K562 (cell line): ENCODE data around the gene SLC26A2. TPM values are rescaled to one million over a fixed set of nuclear protein-coding genes. Genes with fewer than 3 reads are reported as not detected.

Experiments
- BDP1 ChIP-seq: IDR thresholded peaks from 3 replicates; pipeline ENCODE4 v1.6.1; 2011; ENCODE audit not compliant: insufficient read length, insufficient read depth
- BRD9 ChIP-seq: fragments of 450-650 bp; IDR thresholded peaks from 2 replicates; pipeline ENCODE4 v1.6.1; 2018; ENCODE audit warnings: low read depth; ENCODE audit not compliant: partially characterized antibody
- DLX4 ChIP-seq: fragments of 250-450 bp; sonication (Bioruptor Pico); IDR thresholded peaks from 2 replicates; pipeline ENCODE4 v1.6.1; 2021; ENCODE audit warnings: mild to moderate bottlenecking
- HDAC3 ChIP-seq: fragments of 450-650 bp; IDR thresholded peaks from 2 replicates; pipeline ENCODE4 v1.6.1; 2018; ENCODE audit warnings: borderline replicate concordance, mild to moderate bottlenecking, moderate library complexity; ENCODE audit not compliant: partially characterized antibody
- KAT8 ChIP-seq: fragments of 450-650 bp; IDR thresholded peaks from 2 replicates; pipeline ENCODE4 v1.6.1; 2016; ENCODE audit warnings: low read depth, mild to moderate bottlenecking
- RFX7 ChIP-seq: fragments of 250-450 bp; sonication (Bioruptor Pico); IDR thresholded peaks from 2 replicates; pipeline ENCODE4 v1.5.1; 2021; ENCODE audit warnings: mild to moderate bottlenecking
- TSHZ1 ChIP-seq: fragments of 250-450 bp; sonication (Bioruptor Pico); IDR thresholded peaks from 2 replicates; pipeline ENCODE4 v1.4.0; 2020; ENCODE audit warnings: mild to moderate bottlenecking, moderate library complexity
- ZNF407 ChIP-seq: fragments of 450-650 bp; IDR thresholded peaks from 2 replicates; pipeline ENCODE4 v1.6.1; 2016; ENCODE audit warnings: low read depth
- ZNF584 ChIP-seq: fragments of 200-800 bp; sonication (Bioruptor generic); IDR thresholded peaks from 2 replicates; pipeline ENCODE4 v1.6.1; 2016; ENCODE audit warnings: low read depth, mild to moderate bottlenecking, missing genetic modification characterization, missing compliant biosample characterization
- polyA plus RNA-seq, 8 experiments: library from polyadenylated mRNA; depleted of rRNA in 4 of 8; stranded (reverse) in 5 of 8; unstranded in 3 of 8; fragments of >200 nt; fragmentation: Nextera tagmentation in 2 of 8; fragmentation: Illumina TruSeq in 1 of 8; extraction: Ambion mirVana in 2 of 8; extraction: Trizol in 1 of 8; gene quantifications; 2 replicates each; pipeline versions ENCODE4 v1.2.1 to v1.2.3, GENCODE V29; 2011 to 2014; ENCODE audit warnings: inconsistent platforms in 1 of 8, missing spikeins in 1 of 8
- total RNA-seq, 7 experiments: library from RNA; depleted of rRNA in 6 of 7; stranded (reverse); fragments of >200 nt in 6 of 7; fragmentation: Illumina TruSeq in 2 of 7; extraction: Trizol in 2 of 7; gene quantifications; 2 replicates each; pipeline versions ENCODE4 v1.2.1 to v1.2.3, GENCODE V29; 2011 to 2021; ENCODE audit warnings: low replicate concordance in 1 of 7

SLC26A2 gene
- total and polyA plus RNA-seq, 9 of the 15 experiments (the other 6 are each of a cell fraction or from before 2014, with no cell fraction given) = 1.1 to 6.3 (median 3.6) TPM

- TF ChIP-seq ZNF407 = no peak
- no peak for TF ChIP-seq DLX4 (CRISPR knock-in tag)
- no peak for TF ChIP-seq BRD9
- TF ChIP-seq HDAC3 = no peak
- no peak for TF ChIP-seq TSHZ1 (CRISPR knock-in tag)
- no peak for TF ChIP-seq KAT8
- no peak for TF ChIP-seq RFX7 (CRISPR knock-in tag)
- no peak for TF ChIP-seq BDP1
- no peak for TF ChIP-seq ZNF584 (CRISPR knock-in tag)
Measured at GRCh38 chr5:149996205-149996890, 35.8 kb downstream of the SLC26A2 start (continued).
